ENCODE measurements around the gene ZCCHC3.

- TF ChIP-seq POLR2A (IDR thresholded peaks at IDR 0.05; ENCODE audit: low read length) (no peak), GATA1 (IDR thresholded peaks at IDR 0.05; ENCODE audit: low read depth, low read length) (no peak)
Measured at GRCh38 chr20:284172-284571, 13.2 kb upstream of the ZCCHC3 start.

Measured in erythroblast (primary cell).